HG03571 (cell line): Measurements from ENCODE around the gene SLC7A14.

Experiments used
- ATAC-seq: cut with Tn5 transposase; IDR thresholded peaks from one replicate; pipeline ENCODE4 v1.9.1; 2021; ENCODE audit not compliant: unreplicated experiment

The SLC7A14 gene

DNA sequence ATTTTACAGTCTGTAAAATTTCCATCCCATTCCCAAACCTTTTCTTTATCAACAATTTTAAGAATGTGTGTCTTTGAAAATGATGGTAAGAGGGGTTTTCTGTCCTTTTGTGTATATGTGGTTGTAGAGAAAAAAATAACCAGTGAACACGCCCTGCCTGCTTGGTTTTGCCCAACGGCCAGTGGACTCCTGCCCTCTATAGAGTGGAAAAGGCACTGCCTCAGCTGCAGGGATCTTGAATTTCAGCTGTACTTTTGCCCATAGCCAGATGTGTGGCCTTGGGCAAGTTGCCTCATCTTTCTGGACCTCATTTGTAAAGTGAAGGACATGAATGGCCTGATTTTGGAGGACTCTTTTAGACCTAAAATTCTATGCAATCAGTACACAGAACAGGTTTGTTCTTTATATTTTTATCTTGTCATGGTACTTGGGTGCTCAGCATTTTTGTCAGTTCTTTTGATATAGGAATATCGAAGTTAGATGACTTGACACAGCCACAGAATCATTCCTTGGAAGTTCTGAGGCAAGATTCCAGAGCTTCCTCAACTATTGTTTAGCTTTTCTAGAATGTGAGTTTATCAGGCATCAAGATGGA, 86.2 kb downstream of the SLC7A14 start:
- ATAC-seq: no peak

DNA sequence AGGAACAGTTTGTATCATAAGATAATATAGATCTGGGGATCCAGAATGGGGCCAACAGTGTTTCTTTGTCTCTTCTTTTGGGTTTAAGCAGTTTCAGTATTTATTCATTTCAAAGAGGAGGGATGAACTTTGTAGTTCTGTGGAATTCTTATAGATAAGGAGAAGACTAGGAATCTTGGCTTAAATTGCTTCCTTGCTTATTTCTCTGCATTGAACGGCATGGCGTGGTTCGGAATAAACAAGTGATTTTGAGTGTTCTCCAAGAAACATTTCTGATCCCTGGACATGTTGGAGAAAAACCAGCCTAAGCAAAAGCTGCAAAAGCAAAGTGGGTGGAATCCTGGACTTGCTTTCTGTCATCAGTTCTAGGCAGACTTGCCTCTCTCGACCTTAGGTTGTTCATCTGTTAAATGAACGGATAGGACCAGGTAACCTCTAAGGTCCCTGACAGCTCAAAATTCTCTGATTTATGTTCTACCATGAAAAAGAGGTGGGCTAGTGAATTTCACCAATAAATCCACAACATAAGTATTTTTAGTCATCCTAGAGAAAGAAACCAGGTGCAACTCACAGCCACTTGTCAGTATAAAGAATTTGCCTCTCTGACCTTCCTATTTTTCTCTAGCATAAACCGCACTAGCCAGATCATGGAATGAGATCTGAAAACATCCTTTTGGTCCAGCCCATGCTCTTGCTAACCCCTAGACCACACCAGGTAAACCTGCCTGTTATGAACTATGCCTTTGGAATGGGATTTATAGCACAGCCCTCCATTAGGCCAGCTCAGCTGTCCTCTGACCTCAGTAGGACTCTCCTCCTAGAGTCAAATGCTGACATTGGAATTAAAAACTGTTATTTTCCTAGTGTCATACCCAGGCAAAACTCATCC, 88.4 kb downstream of the SLC7A14 start:
- no peak for ATAC-seq

DNA sequence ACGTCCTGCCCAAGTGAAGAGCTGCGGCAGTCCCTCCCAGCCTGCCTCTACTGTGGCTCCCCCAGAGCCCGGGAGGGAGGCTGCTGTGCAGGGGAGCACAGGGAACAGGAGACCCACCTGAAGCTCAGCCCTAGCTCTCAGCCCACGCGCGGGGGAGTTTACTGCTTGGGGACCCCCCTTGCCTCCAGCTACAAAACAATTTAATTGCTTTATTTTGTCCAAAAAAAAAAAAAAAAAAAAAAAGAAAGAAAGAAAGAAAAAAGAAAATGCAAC, 89.1 kb downstream of the SLC7A14 start:
- no peak for ATAC-seq

DNA sequence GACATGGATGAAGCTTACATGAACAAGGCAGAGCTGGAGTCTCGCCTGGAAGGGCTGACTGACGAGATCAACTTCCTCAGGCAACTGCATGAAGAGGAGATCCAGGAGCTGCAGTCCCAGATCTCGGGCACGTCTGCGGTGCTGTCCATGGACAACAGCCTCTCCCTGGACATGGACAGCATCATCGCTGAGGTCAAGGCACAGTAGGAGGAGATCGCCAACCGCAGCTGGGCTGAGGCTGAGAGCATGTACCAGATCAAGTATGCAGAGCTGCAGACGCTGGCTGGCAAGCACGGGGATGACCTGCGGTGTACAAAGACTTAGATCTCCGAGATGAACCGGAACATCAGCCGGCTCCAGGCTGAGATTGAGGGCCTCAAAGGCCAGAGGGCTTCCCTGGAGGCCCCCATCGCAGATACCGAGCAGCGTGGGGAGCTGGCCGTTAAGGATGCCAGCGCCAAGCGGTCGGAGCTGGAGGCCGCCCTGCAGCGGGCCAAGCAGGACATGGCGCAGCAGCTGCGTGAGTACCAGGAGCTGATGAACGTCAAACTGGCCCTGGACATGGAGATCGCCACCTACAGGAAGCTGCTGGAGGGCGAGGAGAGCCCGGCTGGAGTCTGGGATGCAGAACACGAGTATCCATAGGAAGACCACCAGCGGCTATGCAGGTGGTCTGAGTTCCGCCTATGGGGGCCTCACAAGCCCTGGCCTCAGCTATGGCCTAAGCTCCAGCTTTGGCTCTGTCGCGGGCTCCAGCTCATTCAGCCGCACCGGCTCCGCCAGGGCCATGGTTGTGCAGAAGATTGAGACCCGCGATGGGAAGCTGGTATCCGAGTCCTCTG, 89.6 kb downstream of the SLC7A14 start:
- no peak for ATAC-seq

DNA sequence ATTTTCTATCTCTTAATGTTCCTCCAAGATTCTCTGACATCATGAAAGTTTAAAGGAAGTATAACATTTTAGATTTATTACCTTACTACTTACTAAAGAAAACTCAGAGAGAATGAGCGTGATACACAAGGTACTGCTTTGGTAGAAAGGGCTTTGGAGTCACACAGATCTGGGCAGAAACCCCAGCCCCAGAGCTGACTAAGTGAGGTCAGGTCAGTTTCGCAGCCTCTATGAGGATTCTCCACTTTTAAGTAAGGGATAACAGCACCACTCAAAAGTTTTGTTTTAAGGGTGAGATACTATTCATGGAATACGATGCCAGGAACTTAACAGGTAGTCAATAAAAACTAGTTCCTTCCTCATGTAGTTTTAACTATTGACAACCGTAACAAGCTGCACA, 91.1 kb downstream of the SLC7A14 start:
- ATAC-seq: no peak

DNA sequence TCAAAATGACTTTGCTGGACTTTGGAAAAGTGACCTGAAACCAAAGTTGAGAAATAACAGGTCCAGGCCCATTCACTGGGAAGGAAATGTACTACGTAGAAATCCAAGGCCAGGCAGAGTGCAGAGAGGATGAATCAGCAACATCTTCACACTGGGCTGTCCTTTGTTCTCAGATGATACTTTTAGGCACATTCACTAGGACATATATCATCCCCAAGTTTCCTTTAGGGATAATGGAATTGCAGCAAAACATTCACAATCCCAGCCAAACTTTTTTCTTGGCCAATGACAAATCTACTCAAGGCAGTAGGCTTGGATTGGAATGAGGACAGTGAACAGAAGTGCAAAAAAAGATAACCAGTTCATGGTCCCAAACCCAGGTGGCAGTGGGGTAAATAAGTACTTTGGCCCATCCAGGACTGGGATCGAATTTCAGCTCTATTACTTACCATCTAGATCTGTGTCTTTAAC, 92.1 kb downstream of the SLC7A14 start:
- no peak for ATAC-seq

DNA sequence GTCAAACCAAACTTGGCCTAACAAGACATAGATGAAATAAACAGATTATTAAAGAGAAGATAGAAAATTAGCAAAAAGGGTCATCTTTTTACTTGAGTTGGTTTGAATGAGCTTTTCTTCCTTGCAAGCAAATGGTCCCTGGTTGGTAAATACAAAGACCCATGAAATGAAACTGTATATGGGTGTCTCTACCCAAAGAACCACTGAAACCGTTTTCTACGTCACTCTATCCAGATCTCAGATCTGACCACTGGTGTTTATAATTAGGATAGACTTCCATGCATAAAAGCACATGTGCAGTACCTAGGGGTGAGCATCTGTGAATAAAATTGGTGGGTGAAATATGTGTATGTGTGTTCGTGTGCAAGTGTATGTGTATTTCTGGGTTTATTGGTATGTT, 94.0 kb downstream of the SLC7A14 start:
- no peak for ATAC-seq

DNA sequence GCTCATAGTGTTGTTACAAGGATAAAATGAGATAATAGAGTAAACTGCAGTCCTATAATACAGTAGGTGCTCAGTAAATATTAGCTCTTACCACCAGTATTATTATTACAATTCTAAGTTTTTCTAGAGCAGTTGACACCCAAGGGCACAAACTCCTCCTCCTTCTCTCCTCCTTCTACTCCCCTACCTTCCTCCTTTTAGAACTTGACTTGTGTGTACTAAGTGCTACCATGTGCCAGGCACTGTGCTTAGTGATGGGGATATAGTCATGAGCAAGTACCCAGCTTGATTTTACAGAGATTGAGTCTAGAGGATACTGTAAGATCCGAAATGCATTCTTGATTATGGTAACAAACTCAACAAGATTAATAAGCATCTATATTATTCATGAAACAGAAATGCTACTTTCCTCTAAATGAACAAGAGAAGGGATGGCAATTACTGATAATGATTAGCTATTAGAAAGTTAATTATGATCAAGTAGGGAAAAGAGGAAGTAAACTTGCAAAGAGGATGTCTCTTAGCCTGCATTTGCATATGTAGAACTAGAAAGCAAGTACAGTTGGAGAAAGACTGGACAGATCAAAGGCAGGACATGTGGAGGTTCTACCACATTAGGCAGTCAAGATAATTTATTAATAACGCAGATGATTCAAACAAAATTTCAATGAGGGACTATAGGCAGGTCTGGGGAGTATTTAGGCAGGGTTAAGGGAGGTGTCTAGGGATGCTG, 94.9 kb downstream of the SLC7A14 start:
- ATAC-seq: no peak

DNA sequence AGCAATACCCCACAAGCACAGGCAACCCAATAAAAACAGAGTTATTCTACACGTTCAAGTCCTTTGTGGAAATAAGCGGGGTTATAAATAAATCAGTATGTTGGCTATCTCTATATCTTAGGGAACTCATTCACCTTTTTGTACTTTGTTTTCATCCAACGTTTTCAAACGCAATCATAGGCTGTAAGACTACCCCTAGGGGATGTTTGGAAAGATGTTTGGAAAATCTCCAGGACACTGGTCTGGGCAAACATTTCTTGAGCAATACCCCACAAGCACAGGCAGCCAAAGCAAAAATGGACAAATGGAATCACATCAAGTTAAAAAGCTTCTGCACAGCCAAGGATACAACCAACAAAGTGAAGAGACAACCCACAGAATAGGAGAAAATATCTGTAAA, 97.1 kb downstream of the SLC7A14 start:
- ATAC-seq: no peak

DNA sequence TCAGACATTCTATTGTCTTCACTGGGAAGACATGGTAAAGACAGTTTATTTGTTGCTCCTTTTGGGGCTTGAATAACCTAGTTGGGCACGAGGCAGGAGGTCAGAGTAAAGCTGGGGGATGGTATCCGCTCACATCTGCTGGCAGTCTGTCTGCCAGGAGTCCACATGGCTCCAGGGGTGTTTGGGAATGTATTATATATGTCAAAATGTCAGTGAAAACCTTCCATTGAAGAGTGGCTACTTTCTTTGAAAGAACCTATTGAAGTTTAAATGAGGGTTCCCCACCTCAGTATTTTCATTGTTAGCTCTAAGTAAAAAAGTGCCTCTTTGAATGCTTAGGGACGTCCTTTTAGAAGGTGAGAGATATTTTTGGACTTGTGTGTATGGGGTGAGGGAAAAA, 98.8 kb downstream of the SLC7A14 start:
- no peak for ATAC-seq

DNA sequence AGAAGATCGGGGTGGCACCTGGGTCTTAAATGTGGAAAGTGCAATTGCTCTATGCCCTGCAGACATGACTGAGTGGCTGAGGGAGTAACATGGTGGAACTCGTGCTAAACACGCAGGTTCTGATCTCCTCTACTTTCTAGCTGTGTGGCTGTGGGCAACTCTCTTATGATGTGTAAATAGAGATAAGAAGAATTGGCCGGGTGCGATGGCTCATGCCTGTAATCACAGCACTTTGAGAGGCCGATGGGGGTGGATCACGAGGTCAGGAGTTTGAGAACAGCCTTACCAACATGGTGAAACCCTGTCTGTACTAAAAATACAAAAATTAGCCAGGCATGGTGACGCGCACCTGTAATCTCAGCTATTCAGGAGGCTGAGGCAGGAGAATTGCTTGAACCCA, 99.5 kb downstream of the SLC7A14 start:
- ATAC-seq: no peak

DNA sequence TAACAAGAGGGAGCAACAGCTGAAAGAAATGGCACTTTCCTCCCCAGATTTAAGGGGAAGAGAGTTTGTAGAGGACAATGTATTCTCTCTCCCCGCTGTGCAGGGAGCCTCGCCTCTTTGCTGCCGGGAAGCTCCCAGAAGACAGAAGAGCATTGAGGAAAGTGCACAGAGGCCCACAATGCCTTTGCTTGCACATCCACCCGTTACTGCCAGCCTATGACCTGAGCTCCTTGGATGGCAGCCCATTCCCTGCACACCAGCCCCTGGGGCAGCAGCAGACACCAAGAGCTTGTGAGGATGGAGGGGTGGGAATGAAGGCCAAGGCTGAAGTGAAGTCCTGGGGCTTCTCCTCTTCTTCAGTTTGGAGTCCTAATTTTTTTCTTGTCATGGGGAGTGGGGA, 100.2 kb downstream of the SLC7A14 start:
- ATAC-seq: no peak

DNA sequence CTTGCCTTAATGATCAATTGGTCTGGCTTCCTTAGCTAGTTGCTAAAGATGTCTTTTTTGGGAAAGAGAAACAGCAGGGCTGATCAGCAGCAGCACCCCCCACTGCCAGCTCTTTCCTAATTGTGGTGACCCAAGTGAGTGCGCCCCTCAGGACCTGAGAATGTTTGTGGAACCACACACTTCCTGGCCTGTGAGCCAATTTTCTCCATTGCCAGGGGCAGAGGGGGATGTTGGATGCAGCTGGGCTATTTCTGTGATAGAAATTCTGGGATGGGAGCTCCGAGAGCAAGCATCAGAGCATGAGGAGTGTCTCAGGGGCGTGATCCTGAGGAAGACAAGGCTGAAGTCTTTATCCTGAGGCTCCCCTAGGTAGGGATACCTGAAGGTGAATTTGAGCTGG, 100.6 kb downstream of the SLC7A14 start:
- no peak for ATAC-seq

DNA sequence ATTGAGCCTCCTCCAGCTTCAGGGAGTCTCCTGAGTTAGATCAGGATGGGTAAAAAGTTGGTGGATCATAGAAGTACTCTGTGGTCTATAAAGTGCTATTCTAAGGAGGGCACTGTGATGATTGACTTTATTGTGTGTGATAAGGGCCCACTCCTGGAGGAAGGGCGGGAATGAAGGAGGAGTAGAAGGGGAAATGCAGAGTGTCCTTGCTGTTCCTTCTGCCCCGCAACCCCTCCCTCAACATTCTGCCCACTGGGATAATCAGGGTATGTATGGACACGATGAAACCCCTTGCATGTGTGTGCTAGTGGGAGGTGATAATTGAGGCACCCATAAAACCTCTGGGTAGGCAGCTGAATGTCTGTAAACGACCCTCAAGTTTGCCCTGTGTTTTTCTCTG, 101.0 kb downstream of the SLC7A14 start:
- ATAC-seq: no peak

DNA sequence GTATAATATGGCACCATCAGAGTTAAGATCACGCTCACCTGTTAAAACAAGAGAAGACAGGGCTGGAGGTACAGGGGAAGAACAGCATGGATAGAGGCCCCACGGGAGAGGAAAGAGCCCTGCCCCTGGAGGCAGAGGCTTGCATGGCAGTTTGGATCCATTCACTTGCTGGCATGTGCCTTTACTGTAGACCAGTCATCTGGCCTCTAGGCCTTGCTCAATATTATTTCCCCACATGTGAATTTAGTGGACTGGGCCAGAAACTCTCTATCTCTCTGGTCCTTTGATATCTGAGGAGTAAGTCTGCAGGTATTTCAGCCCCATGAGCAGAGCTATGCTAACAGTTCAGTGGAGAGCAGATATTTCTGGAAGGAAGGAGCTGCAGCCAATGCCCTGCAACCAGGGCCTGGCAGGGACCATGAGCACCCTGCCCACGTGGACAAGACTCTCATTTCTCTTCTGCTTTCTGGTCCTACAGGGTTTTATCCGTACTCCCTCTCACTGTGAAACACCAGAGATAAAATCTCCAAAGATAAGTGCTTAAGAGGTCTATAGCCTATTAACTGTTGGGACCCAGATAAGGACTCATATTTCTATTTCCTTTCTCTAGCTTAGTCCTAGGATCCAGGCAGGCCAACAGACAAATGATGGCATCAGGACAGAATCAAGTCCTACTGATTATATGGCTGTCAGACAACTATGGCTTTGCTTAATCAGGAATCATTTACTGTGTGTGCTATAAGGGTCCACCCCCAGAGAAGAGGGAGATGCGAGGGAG, 102.2 kb downstream of the SLC7A14 start:
- no peak for ATAC-seq

DNA sequence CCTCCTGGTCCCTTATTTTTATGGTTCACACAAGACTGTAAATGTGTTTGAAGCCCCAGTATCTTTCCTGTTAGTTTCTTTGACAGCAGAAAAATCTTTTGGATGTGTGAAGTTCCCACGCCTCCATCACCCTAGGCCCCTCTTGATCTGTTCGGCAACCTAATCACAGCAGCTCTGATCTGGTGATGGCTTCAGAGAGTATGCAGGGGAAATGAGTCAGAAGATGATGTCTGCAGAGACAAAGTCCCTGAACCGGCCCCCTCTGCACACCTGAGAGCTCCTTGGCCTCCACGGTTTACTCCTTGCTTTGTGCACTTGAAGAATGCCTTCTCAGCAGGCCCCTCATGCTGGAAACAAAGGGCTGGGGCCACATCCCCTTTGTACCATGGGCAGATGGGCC, 103.7 kb downstream of the SLC7A14 start:
- no peak for ATAC-seq

DNA sequence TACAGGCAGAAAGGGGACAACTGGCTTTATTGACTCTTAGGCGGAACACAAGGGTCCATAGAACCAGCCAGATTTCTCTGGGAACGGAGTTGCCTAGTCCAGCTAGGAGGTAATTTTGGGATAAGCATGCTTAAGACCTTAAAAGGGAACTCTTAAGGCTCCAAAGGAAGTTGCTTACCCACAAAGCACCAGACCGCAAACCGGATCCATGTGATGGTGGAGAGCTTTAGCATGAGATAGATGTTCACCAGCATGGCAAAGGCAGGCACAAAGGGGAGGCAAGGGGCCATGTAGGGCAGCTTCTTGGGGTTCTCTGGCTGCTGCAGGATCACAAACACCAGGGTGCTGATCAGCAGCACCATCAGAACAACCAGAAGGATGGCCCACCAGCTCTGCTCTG, 105.8 kb downstream of the SLC7A14 start:
- no peak for ATAC-seq

DNA sequence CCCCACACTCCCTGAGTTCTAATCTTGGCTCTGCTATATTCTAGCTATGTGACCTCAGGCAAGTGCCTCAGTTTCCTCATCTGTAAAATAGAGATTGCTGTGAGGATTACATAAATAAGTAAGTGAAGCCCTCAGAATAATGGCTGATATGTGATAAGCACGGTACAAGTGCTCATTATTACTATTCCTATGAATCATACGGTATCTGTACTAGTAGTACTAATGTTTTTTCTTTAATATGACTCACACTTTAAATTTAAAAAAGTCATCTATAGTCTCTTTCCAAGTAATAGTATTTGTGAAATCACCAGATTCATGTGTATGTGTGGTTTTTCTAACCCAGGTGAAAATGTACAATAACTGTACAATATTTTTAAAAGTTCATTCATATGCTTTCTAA, 108.5 kb downstream of the SLC7A14 start:
- ATAC-seq: no peak

DNA sequence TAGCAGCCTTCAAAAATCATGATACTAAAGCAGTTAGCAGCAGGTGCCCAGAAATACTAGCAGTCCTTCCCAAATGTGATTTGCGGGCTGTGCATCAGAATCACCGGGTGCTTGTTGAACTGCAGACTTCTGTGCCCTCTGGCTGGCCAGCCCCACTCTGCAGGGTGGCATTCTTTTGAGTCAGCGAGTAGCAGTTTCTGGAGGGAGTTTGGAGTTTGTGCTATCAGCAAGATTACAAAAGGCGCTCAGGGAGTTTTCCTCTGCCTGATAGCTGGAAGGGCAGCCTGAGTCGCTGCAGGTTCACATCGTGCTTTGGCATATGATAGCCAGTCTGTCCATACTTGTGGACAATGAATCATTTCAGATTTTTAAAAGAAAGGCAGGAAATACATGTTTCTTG, 109.6 kb downstream of the SLC7A14 start:
- ATAC-seq: no peak

DNA sequence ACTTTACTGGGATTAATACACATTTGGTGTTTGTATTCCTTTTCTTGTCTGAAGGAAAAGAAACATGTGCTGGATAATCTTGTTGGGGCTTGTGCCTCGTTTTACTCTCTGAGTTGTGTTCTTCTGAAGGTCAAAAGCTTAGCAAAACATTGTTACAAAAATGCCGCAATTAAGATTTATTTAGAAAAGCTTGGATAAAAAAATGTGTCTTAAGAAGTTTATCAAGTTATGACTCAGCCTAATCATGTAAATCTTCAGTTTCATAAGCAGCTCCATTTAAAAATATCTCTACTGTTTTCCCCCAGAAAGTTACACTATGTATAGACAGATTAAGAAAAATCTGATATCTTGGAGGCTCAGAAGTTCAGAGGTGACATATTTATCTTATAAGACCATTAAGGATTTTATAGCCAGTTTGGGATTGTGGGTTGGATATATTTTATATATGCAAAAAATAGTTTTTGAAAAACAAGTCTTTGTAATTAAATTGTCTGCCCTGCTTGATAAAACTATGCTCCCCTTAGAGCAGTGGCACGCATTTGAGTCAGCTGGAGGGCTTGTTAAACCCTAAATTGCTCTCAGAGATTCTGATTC, 110.7 kb downstream of the SLC7A14 start:
- no peak for ATAC-seq
